Amygdala (tissue), 56 donors: Measurements from ENCODE around the gene CYB561D2.
"Not testable (repeated sequence)": the region's sequence is repeated elsewhere in the genome, so short reads cannot be mapped to it uniquely, and the experiment has no call there.

Experiments
- DNase-seq, 56 donors: peaks; one replicate each; lab custom pipeline; 2025; lab: John Stamatoyannopoulos, UW

Gene CYB561D2

DNA sequence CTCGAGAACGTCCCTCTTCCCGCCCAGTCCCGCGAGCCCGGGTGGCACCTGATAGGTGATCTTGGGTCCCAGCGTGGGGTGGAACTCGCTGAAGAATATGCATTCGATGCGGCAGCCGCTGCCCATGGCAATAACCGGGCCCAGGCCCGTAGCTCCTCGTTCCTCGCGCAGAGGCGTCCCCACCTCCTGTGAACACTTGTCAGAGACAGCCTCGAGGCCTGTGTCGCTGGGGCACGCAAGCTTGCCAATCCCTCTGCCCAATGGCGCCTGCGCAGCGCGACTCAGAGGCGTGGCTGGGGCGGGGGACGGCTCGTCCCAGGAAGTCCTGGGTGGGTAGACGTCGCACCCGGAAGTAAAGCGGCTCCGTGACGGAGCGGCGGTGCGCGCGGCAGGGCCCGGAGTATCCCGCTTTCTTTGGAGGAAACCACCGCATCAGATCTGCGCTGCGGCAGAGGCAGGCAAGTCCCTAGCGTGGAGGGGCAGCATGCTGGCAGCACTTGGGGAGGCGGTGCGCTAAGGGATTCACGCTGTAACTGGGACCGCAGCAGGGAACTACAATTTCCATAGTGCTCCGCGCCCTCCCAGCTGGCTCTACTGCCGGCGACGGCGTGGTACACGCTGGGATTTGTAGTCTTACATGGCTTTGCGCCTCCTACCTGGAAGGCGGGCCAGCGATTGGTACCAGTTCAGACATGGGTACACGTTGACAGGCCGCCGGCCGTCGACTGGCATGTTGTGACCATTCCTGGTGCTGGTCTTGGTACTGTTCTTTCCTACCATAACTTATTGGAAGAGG is at the start of gene CYB561D2, which contains the start of gene NPRL2:
TSS of gene CYB561D2 (plus strand) at position 336 of the 796 bp plus-strand sequence. CDS start 572 bp downstream, outside the sequence.
TSS of gene NPRL2 (minus strand) at position 249 of the 796 bp plus-strand sequence. CDS start at position 126, 123 bp downstream.
- peak; percentile 81 to 99 (median 97) for DNase-seq

DNA sequence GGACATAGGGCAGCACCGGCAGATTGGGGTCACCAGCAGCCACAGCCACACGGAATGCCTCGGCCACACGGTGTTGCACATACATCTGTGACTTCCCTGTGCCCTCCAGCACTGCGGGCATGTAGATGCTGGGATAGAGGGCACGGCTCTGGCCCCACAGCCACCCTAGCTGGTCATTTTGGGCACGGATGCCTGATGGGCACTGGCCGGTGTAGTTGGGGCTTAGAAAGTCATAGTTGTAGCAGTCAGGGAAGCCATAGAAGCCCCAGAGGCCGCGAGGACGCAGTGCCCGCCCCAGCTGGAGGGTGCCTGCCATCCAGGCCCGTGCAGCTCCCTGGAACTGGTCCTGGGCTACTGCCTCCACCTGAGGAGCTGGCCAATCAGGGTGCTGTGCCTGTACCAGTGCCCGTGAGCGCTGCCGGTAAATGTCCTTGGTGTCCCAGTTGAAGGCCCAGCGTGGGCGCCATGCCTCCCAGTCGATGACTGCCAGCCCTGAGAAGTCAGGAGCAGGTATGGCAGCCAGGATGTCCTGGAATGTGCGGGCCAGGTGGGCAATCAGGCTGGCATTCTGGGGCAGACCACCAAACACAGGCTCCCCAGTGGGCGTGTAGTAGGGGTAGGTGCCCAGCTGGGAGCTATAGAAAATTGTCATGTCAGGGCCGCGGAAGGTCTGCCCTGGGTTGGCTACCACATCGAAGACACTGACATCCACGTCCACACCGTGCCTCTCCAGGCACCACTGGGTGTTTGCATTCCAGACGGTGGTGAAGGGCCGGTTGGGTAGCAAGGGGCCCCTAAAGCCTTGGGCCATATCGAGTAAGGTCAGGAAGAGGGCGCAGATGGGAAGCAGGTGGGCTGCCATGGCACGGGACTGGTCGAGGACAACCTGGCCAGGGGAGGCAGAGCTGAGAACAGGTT is 48.3 kb upstream of the CYB561D2 start:
- DNase-seq = no peak

GRCh38 chr3:50303013-50303815 is 47.4 kb upstream of the CYB561D2 start, which contains the start of gene HYAL1:
Gene HYAL1, minus strand, starts transcription at chr3:50303574. Its CDS starts 618 bp downstream, at chr3:50302956.
- peak in 1 of 56 donors; percentile 30 for DNase-seq

DNA sequence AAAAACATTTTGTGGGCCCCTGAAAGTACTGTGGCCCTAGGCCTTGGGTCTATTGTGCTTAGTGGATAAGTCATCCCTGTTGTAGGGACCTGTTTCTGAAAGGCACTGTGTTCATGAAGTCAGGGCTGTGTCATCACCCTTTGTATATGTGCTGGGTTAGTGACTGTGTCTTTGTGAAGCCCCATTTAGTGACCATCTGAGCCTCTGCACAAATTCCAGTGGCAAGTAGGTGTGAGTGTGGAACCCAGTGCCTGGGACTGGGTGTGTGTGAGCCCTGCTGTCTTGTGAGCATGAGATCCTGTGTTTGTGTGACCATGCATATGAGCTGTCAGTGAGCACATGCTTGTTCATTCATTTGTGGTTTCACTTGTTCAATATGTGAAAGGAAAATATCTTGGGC is 46.1 kb upstream of the CYB561D2 start:
- DNase-seq = no peak

DNA sequence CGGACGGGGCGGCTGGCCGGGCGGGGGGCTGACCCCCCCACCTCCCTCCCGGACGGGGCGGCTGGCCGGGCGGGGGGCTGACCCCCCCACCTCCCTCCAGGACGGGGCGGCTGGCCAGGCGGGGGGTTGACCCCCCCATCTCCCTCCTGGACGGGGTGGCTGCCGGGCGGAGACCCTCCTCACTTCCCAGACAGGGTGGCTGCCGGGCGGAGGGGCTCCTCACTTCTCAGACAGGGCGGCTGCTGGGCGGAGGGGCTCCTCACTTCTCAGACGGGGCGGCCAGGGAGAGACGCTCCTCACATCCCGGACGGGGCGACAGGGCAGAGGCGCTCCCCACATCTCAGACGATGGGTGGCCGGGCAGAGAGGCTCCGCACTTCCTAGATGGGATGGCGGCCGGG is 38.6 kb upstream of the CYB561D2 start:
- not testable (repeated sequence) for DNase-seq

DNA sequence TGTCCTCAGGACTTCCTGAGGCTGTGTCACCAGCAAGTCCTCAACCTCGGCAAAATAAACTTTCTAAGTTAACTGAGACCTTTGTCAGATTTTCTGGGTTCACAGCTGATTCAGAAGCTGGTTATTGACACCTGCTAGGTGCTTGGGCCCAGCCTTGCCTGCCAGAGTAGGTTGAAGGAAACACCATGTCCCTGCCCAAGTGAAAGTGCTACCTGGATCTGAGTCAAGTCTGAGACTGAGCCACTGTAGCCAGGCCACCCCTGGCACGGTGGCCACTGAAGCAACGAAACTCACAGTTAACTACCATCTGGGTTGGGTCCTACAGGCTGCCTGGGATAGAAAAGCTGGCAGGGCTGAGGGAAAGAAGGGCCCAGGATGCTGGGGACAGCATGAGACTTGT is 36.3 kb upstream of the CYB561D2 start:
- no peak for DNase-seq

DNA sequence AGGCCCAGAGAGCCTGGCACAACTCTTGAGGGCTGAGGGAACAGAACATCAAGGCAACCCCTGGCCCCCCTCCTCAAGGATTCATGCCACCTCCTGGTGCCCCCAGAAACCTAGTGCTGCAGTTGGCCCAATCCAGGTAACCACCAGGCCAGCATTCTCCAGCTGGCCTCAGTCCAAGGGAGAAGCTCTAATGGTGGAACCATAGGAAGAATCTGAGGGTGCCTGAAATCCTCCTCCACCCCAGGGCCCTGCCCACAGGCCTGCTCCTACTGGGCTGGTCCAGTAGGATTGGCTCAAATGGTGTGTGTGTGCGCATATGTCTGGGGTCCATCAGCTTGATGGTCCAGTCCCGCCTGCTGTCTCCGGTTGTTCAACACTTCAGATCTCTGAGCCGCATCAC is 35.8 kb upstream of the CYB561D2 start:
- DNase-seq = no peak

- DNase-seq = no peak
These were observed 33.9 kb upstream of the CYB561D2 start for GRCh38 chr3:50316657-50317242.

DNA sequence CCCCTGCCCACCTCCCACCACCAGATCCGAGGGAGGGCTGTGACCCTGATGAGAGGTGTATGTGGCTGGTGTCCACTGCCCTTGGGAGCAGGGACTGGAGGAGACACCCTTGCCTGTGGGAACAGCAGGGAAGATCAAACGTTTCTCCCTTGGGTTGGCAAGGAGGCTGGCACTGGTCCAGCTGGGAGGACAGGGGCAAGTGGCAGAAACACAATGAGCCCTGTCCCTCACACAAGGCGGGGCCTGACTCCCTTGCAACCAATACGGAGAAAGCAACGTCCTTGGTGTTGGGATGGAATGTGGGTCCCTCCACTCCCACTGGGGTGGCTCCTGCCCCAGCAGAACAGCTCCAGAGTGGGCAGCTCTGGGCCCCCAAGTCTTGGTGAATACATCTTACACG is 33.4 kb upstream of the CYB561D2 start:
- DNase-seq = peak in 1 of 56 donors; percentile 33

DNA sequence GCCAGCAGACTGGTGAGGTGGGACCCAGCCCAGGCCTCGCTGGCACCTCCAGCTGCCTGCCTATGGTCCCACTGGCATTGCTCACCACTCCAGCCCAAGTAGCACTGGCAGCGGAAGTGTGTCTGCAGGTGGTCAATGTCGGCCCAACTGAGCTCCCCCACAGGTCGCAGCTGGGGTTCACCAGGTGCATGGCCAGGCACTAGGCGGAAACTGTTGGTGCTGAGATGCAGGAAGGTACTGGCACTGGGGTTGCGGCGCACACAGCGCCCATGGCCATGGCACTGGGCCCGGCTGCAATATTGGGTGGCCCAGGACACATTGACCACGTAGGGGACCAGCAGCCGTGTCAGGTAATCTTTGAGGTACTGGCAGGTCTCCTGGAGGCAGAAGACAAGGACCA is 32.5 kb upstream of the CYB561D2 start:
- no peak for DNase-seq

- DNase-seq = no peak
These were observed 32.0 kb upstream of the CYB561D2 start for GRCh38 chr3:50318615-50319014.

GRCh38 chr3:50319181-50319893 is 31.3 kb upstream of the CYB561D2 start:
- DNase-seq = no peak

DNA sequence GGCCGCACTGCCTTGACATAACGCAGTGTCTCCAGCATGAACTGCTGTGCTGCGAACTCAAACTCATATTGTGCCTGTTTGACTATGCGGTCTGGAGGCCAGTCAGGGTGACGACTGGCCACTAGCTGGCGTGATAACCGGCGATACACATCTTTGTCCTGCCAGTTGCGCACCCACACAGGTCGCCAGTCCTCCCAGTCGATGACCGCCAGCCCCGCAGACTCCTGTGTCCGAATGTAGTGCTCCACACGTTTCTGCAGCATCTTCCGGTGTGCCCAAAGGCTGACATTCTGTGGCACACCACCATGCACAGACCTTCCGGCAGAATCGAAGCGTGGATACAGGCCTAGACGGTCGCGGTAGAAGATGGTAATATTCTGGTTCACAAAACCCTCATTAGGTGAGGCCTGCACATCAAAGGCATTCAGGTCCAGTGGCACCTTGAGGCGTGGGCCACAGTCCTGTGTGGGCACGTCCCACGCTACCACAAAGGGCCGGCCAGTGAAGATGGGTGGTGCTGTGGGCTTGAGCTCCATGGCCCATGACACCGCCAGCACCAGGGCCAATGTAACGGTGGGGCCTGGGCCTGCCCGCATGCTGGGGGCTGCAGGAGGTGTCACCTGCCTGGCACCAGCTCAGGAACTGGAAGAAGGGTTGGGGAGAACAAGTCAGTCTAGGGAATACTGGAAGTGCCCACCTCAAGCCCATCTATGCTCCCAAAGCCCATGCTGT is 30.6 kb upstream of the CYB561D2 start:
- DNase-seq = no peak

DNA sequence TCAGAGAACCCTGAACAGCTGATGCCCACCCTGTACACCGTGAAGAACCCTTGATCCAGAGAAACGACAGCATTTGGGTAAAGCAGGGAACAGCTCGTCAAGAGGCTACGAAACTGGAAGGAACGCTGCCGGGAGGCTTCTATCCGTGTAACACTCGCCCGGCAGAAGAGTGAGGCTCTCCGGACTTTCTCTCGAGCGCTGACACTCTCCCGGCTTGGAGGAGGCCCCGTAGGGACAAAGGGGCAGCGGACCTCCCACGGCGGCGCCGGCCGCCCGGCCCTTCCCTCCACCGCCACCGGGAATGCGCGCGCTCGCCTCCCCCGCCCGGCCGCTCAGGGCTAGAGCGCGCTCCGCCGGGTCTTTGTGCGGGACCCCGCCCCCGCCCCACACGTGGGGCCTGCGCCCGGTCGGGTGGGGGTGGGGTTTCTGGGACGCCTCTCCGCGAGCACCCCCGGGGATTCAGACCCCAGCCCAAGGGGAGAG is 29.8 kb upstream of the CYB561D2 start:
- DNase-seq = peak in 51 of 56 donors; percentile 32 to 96 (median 85)

GRCh38 chr3:50321336-50322114 is 29.1 kb upstream of the CYB561D2 start:
- DNase-seq = peak; percentile 63 to 96 (median 90)

DNA sequence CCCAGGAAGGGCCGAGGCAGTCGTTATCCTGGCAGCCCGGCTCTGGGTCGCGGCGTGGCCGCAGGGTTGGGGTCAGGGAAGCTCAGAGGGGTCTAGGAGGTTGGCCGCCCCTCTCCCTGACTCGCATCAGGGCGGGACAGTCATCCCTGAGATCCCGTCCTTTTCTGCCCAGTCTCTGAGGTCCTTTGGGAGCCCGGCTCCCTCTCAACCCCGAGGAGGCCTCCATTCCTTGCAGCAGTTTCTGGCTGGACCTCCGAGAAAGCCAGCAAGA is 28.6 kb upstream of the CYB561D2 start:
- DNase-seq = no peak

- no peak for DNase-seq
These were observed 28.1 kb upstream of the CYB561D2 start, which contains the start of gene HYAL2 for GRCh38 chr3:50322386-50323091. Gene HYAL2, minus strand, starts transcription at chr3:50322745. Its CDS starts 2,256 bp downstream, at chr3:50320489.
